SK-N-MC (cell line): ENCODE data around the gene FREM1.

Source experiments
- DNase-seq: peaks from one replicate; pipeline ENCODE4 v3.0.0-alpha.2; 2011; ENCODE audit warnings: low read depth, low spot score
- H3K27ac ChIP-seq: fragments of 200-600 bp; sonication (generic); 2 replicates; pipeline ENCODE4 v1.5.1; 2016; ENCODE audit warnings: mixed run types
- H3K36me3 ChIP-seq: fragments of 200-600 bp; sonication (generic); 2 replicates; pipeline ENCODE4 v1.6.1; 2017; ENCODE audit warnings: antibody characterized with exemption, low read length, mixed read lengths; ENCODE audit not compliant: insufficient read depth
- H3K4me3 ChIP-seq: fragments of 200-600 bp; sonication (generic); 2 replicates; pipeline ENCODE4 v1.5.1; 2016
- H3K9ac ChIP-seq: fragments of 200-600 bp; sonication (generic); 2 replicates; pipeline ENCODE4 v1.8.0; 2017; ENCODE audit warnings: mixed run types, mixed read lengths; ENCODE audit not compliant: insufficient read length
- H3K9me3 ChIP-seq: fragments of 200-600 bp; sonication (generic); 2 replicates; pipeline ENCODE4 v1.6.1; 2017; ENCODE audit warnings: low read depth, mild to moderate bottlenecking, antibody characterized with exemption, low read length, moderate library complexity, mixed read lengths
- EZH2 ChIP-seq: fragments of 200-600 bp; sonication (generic); IDR thresholded peaks from one replicate; pipeline ENCODE4 v1.6.1; 2017; ENCODE audit warnings: antibody characterized with exemption
- FOXP2 ChIP-seq: optimal IDR thresholded peaks from 2 replicates; pipeline ENCODE3; 2011; ENCODE audit warnings: mild to moderate bottlenecking, moderate library complexity; ENCODE audit not compliant: insufficient read depth; ENCODE audit errors: extremely low read length, control extremely low read depth
- POLR2AphosphoS5 ChIP-seq: IDR thresholded peaks from 2 replicates; pipeline ENCODE4 v1.6.1; 2012; ENCODE audit warnings: mild to moderate bottlenecking, low read depth, low read length, borderline replicate concordance

The FREM1 gene

GRCh38 chr9:14761584-14761983 is 148.6 kb downstream of the FREM1 start:
- H3K4me3 ChIP-seq = no peak overlapping the region
- no peak for DNase-seq
- H3K9ac ChIP-seq = no peak overlapping the region
- TF ChIP-seq FOXP2 = no peak
- no peak for TF ChIP-seq POLR2AphosphoS5
- TF ChIP-seq EZH2 = no peak
- no peak overlapping the region for H3K27ac ChIP-seq
- peaks cover 4% of the 10 kb centered on the region; the same call in 1 of the 2 replicates for H3K36me3 ChIP-seq
- H3K9me3 ChIP-seq = no peaks in the 10 kb centered on the region

GRCh38 chr9:14760060-14760459 is 150.2 kb downstream of the FREM1 start:
- no peak overlapping the region for H3K4me3 ChIP-seq
- no peak for DNase-seq
- TF ChIP-seq FOXP2 = no peak
- no peak for TF ChIP-seq POLR2AphosphoS5
- TF ChIP-seq EZH2 = no peak
- H3K9ac ChIP-seq = no peak overlapping the region
- no peak overlapping the region for H3K27ac ChIP-seq
- H3K9me3 ChIP-seq = no peaks in the 10 kb centered on the region
- peaks cover 4% of the 10 kb centered on the region; the same call in 1 of the 2 replicates for H3K36me3 ChIP-seq

- no peaks in the 10 kb centered on the region for H3K36me3 ChIP-seq
- TF ChIP-seq POLR2AphosphoS5 (no peak), EZH2 (no peak), FOXP2 (no peak)
- DNase-seq = no peak
Observed at GRCh38 chr9:14756291-14756690, 153.9 kb downstream of the FREM1 start.

GRCh38 chr9:14752871-14753270 is 157.4 kb downstream of the FREM1 start:
- no peak for DNase-seq
- Histone ChIP-seq H3K36me3 (peaks cover 5% of the 10 kb centered on the region; the same call in 1 of the 2 replicates), H3K4me3 (no peak overlapping the region), H3K27ac (no peak overlapping the region), H3K9ac (no peak overlapping the region), H3K9me3 (no peaks in the 10 kb centered on the region)
- TF ChIP-seq FOXP2 = no peak
- no peak for TF ChIP-seq POLR2AphosphoS5
- no peak for TF ChIP-seq EZH2

More at GRCh38 chr9:14756291-14756690, 153.9 kb downstream of the FREM1 start:
- Histone ChIP-seq H3K9me3 (no peaks in the 10 kb centered on the region), H3K27ac (no peak overlapping the region), H3K4me3 (no peak overlapping the region), H3K9ac (no peak overlapping the region)

- H3K9me3 ChIP-seq = no peaks in the 10 kb centered on the region
- peaks cover 8% of the 10 kb centered on the region; the same call in 1 of the 2 replicates for H3K36me3 ChIP-seq
- TF ChIP-seq FOXP2 (no peak), POLR2AphosphoS5 (no peak), EZH2 (no peak)
- H3K4me3 ChIP-seq = no peak overlapping the region
- H3K9ac ChIP-seq = no peak overlapping the region
- DNase-seq = no peak
- no peak overlapping the region for H3K27ac ChIP-seq
Observed at GRCh38 chr9:14752271-14752670, 158.0 kb downstream of the FREM1 start.

- H3K4me3 ChIP-seq = no peak overlapping the region
- no peak overlapping the region for H3K27ac ChIP-seq
- TF ChIP-seq FOXP2 (no peak), POLR2AphosphoS5 (no peak), EZH2 (no peak)
- H3K9ac ChIP-seq = no peak overlapping the region
- no peaks in the 10 kb centered on the region for H3K9me3 ChIP-seq
- no peak for DNase-seq
- peaks cover 23% of the 10 kb centered on the region for H3K36me3 ChIP-seq
Observed at GRCh38 chr9:14750821-14751220, 159.4 kb downstream of the FREM1 start.

DNA sequence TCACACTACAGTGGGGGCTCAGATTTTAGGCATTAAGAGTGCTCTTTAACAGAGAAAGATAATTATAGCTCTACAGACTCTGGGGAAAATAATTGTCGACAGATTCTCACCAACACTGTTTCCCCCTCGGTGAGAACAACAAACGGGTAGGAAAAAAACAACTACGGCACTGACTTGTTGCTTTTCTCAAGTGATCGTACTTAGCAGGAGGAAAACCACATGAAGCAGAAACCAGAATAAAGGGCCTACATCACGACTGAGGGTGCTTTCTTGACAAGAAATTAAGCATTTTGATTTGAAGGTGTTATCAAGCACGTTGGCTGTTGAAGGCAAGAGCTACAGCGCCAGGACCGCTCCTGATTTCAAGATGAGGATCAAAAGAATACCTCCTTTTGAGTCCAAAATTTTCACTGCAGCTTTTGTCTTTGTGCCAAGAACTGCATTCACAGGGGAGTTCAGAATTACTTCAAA is 160.5 kb downstream of the FREM1 start:
- H3K9ac ChIP-seq = no peak overlapping the region
- H3K9me3 ChIP-seq = no peaks in the 10 kb centered on the region
- H3K36me3 ChIP-seq = peaks cover 33% of the 10 kb centered on the region
- no peak for TF ChIP-seq EZH2
- TF ChIP-seq POLR2AphosphoS5 = no peak
- TF ChIP-seq FOXP2 = no peak
- no peak overlapping the region for H3K27ac ChIP-seq
- DNase-seq = no peak
- H3K4me3 ChIP-seq = no peak overlapping the region

DNA sequence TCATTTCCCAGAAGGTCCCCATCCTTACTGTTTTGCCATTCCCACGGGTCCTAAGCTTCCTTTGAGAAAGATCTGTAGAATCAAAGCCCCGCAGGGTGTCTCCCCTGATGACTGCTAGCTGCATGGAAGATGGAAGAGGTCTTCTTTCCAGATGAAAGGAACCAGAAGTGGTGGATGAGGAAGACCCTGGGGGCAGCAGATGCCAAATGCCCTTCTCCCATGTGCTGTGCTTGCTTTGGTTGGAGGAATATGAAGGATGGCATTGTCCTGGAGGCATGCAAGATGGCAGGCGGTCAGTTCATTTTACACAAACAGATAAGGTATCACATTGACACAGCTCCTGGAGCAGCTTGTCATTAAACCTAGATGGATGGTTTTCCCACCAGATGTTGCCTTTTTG is 161.9 kb downstream of the FREM1 start:
- DNase-seq = no peak
- H3K4me3 ChIP-seq = no peak overlapping the region
- H3K9ac ChIP-seq = no peak overlapping the region
- no peak overlapping the region for H3K27ac ChIP-seq
- H3K36me3 ChIP-seq = peaks cover 35% of the 10 kb centered on the region
- TF ChIP-seq POLR2AphosphoS5 (no peak), FOXP2 (no peak), EZH2 (no peak)
- no peaks in the 10 kb centered on the region for H3K9me3 ChIP-seq

DNA sequence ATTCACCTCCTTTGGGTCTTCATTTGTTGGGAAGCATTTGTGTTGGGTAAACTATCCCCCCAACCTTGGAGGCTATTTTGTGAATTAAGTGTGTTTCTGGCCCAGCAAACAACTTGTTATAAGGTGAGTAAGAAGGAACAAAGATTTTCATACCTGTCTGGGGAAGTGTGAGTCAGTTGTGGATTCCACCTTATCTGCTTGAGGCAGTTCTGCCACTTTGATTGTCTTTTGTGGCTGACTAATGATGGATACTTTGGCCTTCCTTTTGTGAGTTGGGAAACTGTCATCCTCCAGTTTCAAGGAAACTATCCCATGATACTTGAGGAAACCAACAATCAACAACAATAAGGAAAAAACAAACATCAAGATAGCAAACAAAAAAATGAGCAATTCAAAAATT is 163.1 kb downstream of the FREM1 start:
- H3K9ac ChIP-seq = no peak overlapping the region
- DNase-seq = no peak
- H3K36me3 ChIP-seq = peaks cover 35% of the 10 kb centered on the region
- TF ChIP-seq EZH2 = no peak
- TF ChIP-seq POLR2AphosphoS5 = no peak
- TF ChIP-seq FOXP2 = no peak
- H3K9me3 ChIP-seq = no peaks in the 10 kb centered on the region
- H3K27ac ChIP-seq = no peak overlapping the region
- H3K4me3 ChIP-seq = no peak overlapping the region
